Gastrocnemius medialis (tissue), 4 donors: ENCODE measurements around the gene LRP4.

Experiments used
- CTCF ChIP-seq, 5 experiments: fragments of 450-650 bp in 3 of 5; fragments of 200-600 bp in 2 of 5; sonication (generic) in 2 of 5; IDR thresholded peaks in 4 of 5; conservative IDR thresholded peaks in 1 of 5; 1 replicate in 4 of 5; 2 replicates in 1 of 5; pipeline ENCODE4 v1.5.1; 2016 to 2019; ENCODE audit warnings: antibody characterized with exemption in 5 of 5, mild to moderate bottlenecking in 3 of 5, moderate library complexity in 3 of 5
- POLR2A ChIP-seq, 2 donors: fragments of 450-650 bp; IDR thresholded peaks; one replicate each; pipeline ENCODE4 v1.6.1; 2017; ENCODE audit warnings: antibody characterized with exemption in 2 of 2, mild to moderate bottlenecking in 2 of 2, moderate library complexity in 2 of 2

DNA sequence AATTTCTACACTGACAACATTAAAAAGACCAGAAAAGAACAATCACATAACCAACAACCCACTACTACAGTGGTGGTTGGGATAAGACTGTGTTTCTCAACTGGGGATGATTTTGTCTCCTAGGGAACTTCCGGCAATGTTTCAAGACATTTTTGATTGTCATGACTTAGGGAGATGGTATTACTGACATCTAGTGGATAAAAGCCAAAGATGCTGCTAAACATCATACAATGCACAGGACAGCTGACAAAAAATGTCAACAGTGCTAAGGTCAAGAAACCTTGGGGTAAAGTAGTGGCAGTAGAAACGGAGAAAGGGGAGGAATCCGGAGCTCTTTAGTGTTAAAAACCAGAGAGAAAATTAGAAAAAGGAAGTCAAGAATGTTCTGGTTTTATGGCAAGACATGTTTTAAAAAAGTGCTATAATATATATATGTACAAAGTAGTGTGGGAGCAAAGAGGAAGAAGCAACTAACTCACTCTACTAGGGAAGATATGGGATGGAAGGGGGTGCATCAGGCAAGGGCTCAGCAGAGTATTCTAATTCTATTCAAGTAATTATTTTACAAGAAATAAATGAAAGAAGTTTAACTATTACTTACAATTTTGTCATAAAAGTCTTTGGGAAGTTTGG, 109.4 kb downstream of the LRP4 start:
- TF ChIP-seq CTCF (IDR thresholded peaks at IDR 0.05 in 4 of 5, conservative IDR thresholded peaks at IDR 0.05 in 1 of 5) (no peak), POLR2A (IDR thresholded peaks at IDR 0.05) (no peak)
